Testis (tissue), 3 donors: ENCODE measurements around the gene CNTLN. TPM values are rescaled to one million over a fixed set of nuclear protein-coding genes. Genes with fewer than 3 reads are reported as not detected.

Source experiments
- DNase-seq: peaks from one replicate; pipeline ENCODE4 v3.0.0-alpha.2; 2019
- H3K27ac ChIP-seq, 2 donors: fragments of 200-600 bp; sonication (generic); one replicate each; pipeline ENCODE4 v1.5.1; 2019
- H3K27me3 ChIP-seq: fragments of 200-600 bp; sonication (generic); one replicate; pipeline ENCODE4 v1.5.1; 2019
- H3K36me3 ChIP-seq: fragments of 200-600 bp; sonication (generic); one replicate; pipeline ENCODE4 v1.5.1; 2017; ENCODE audit warnings: low read depth; ENCODE audit errors: missing control alignments
- H3K4me1 ChIP-seq: fragments of 200-600 bp; sonication (generic); one replicate; pipeline ENCODE4 v1.5.1; 2019
- H3K4me3 ChIP-seq, 2 donors: fragments of 200-600 bp; sonication (generic); one replicate each; pipeline ENCODE4 v1.5.1; 2017 to 2019
- H3K9me3 ChIP-seq: fragments of 200-600 bp; sonication (generic); one replicate; pipeline ENCODE4 v1.5.1; 2017
- CTCF ChIP-seq, 3 experiments: fragments of 450-650 bp in 2 of 3; fragments of 200-600 bp in 1 of 3; sonication (generic) in 1 of 3; IDR thresholded peaks; one replicate each; pipeline ENCODE4 v1.5.1; 2016 to 2019; ENCODE audit warnings: antibody characterized with exemption in 3 of 3, mild to moderate bottlenecking in 2 of 3, moderate library complexity in 1 of 3
- POLR2A ChIP-seq: fragments of 450-650 bp; IDR thresholded peaks from one replicate; pipeline ENCODE4 v1.6.1; 2017; ENCODE audit warnings: antibody characterized with exemption, mild to moderate bottlenecking, moderate library complexity
- WGBS, 2 donors: methylation state at CpG; one replicate each; pipeline ENCODE4 v1.1.5; 2018; 5-methylcytosine and 5-hydroxymethylcytosine counted together
- intact Hi-C: fragments of 100-400 bp; cut with DNase I; formaldehyde crosslinking; loops from one replicate; pipeline ENCODE4 v1.15.1; 2023; ENCODE audit warnings: low total_unique reads
- polyA plus RNA-seq: library from polyadenylated mRNA; stranded (reverse); fragments of 350-450 nt; fragmentation: Illumina TruSeq; extraction: RNeasy Lipid Tissue Mini Kit (QIAGEN cat#74804); gene quantifications from one replicate; pipeline ENCODE4 v1.2.3, GENCODE V29; 2014; ENCODE audit warnings: low read depth, low replicate concordance; ENCODE audit not compliant: insufficient read depth
- total RNA-seq, 2 donors: library from RNA; depleted of rRNA; stranded (reverse); fragments of >200 nt; gene quantifications; one replicate each; pipeline ENCODE4 v1.2.3, GENCODE V29; 2016

CNTLN gene
- total and polyA plus RNA-seq, 3 donors from 2014 or later = 6.3 to 23.7 (median 19.9) TPM

GRCh38 chr9:17216011-17216410 is 81.2 kb downstream of the CNTLN start:
- DNase-seq = no peak
- 79 to 87% methylated on average over 3 of the region's 3 CpGs for WGBS, 2 donors
- H3K36me3 ChIP-seq = no peaks in the 10 kb centered on the region

GRCh38 chr9:17216646-17217045 is 81.8 kb downstream of the CNTLN start:
- 85 to 98% methylated on average over 2 of the region's 2 CpGs for WGBS, 2 donors
- intact Hi-C loops = no loop called here
- TF ChIP-seq CTCF (IDR thresholded peaks at IDR 0.05) (no peak), POLR2A (no peak)
- H3K27me3 ChIP-seq = no peaks in the 10 kb centered on the region
- no peak for DNase-seq
- no peak overlapping the region for H3K27ac ChIP-seq
- H3K4me3 ChIP-seq = no peak overlapping the region
- H3K9me3 ChIP-seq = no peaks in the 10 kb centered on the region
- H3K36me3 ChIP-seq = no peaks in the 10 kb centered on the region
- no peaks in the 10 kb centered on the region for H3K4me1 ChIP-seq

More at GRCh38 chr9:17216011-17216410, 81.2 kb downstream of the CNTLN start:
- intact Hi-C loops = no loop called here
- Histone ChIP-seq H3K27ac (no peak overlapping the region), H3K4me3 (no peak overlapping the region), H3K4me1 (no peaks in the 10 kb centered on the region), H3K9me3 (no peaks in the 10 kb centered on the region), H3K27me3 (no peaks in the 10 kb centered on the region)
- TF ChIP-seq CTCF (IDR thresholded peaks at IDR 0.05) = no peak
- no peak for TF ChIP-seq POLR2A

- TF ChIP-seq POLR2A = no peak
- TF ChIP-seq CTCF (IDR thresholded peaks at IDR 0.05) = no peak
- Histone ChIP-seq H3K27ac (no peak overlapping the region), H3K4me3 (no peak overlapping the region), H3K27me3 (no peaks in the 10 kb centered on the region), H3K4me1 (no peaks in the 10 kb centered on the region), H3K9me3 (no peaks in the 10 kb centered on the region), H3K36me3 (no peaks in the 10 kb centered on the region)
- no peak for DNase-seq
- intact Hi-C loops = no loop called here
- 78 to 81% methylated on average over 2 of the region's 2 CpGs for WGBS, 2 donors
These were observed 82.4 kb downstream of the CNTLN start for GRCh38 chr9:17217272-17217671.

- DNase-seq = no peak
These were observed 84.4 kb downstream of the CNTLN start for GRCh38 chr9:17219261-17219660.

More at GRCh38 chr9:17219261-17219660, 84.4 kb downstream of the CNTLN start:
- Histone ChIP-seq H3K27me3 (no peaks in the 10 kb centered on the region), H3K4me1 (no peaks in the 10 kb centered on the region), H3K4me3 (no peak overlapping the region), H3K36me3 (no peaks in the 10 kb centered on the region), H3K9me3 (no peaks in the 10 kb centered on the region), H3K27ac (no peak overlapping the region)
- peak in 2 of 3 experiments; percentile 3 to 30 for TF ChIP-seq CTCF (IDR thresholded peaks at IDR 0.05)
- TF ChIP-seq POLR2A = no peak
- intact Hi-C loops = no loop called here
